Peyer's patch (tissue), 4 donors: ENCODE data around the gene ZNHIT3. TPM values are rescaled to one million over a fixed set of nuclear protein-coding genes. Genes with fewer than 3 reads are reported as not detected.

Experiments used
- DNase-seq, 3 donors: peaks; one replicate each; pipeline ENCODE4 v3.0.0-alpha.2; 2017 to 2019
- H3K27ac ChIP-seq, 4 donors: fragments of 200-600 bp; sonication (generic); one replicate each; pipeline ENCODE4 v1.5.1; 2016 to 2019
- H3K27me3 ChIP-seq, 2 donors: fragments of 200-600 bp; sonication (generic); one replicate each; pipeline ENCODE4 v1.5.1; 2019
- H3K36me3 ChIP-seq, 3 donors: fragments of 200-600 bp; sonication (generic); one replicate each; pipeline ENCODE4 v1.5.1; 2016 to 2019
- H3K4me1 ChIP-seq, 4 donors: fragments of 200-600 bp; sonication (generic); one replicate each; pipeline ENCODE4 v1.5.1; 2016 to 2019
- H3K4me3 ChIP-seq, 4 donors: fragments of 200-600 bp; sonication (generic); 1 replicate in 3 of 4; 2 replicates in 1 of 4; pipeline ENCODE4 v1.5.1; 2016 to 2019; ENCODE audit warnings: mild to moderate bottlenecking in 1 of 4
- H3K9me3 ChIP-seq, 4 donors: fragments of 200-600 bp; sonication (generic); one replicate each; pipeline ENCODE4 v1.5.1; 2016 to 2019; ENCODE audit warnings: mild to moderate bottlenecking in 1 of 4
- CTCF ChIP-seq, 6 experiments: fragments of 450-650 bp in 4 of 6; fragments of 200-600 bp in 2 of 6; sonication (generic) in 1 of 6; IDR thresholded peaks; one replicate each; pipeline ENCODE4 v1.5.1; 2017 to 2019; ENCODE audit warnings: antibody characterized with exemption in 6 of 6, mild to moderate bottlenecking in 3 of 6, moderate library complexity in 1 of 6
- POLR2A ChIP-seq, 2 donors: fragments of 450-650 bp; IDR thresholded peaks; one replicate each; pipeline ENCODE4 v1.5.1; 2017; ENCODE audit warnings: antibody characterized with exemption in 2 of 2, mild to moderate bottlenecking in 2 of 2, moderate library complexity in 2 of 2
- total RNA-seq, 4 donors: library from RNA; depleted of rRNA; stranded (reverse); fragments of >200 nt; gene quantifications; one replicate each; pipeline ENCODE4 v1.1.0, GENCODE V29; 2016

ZNHIT3 gene
- total RNA-seq, 4 donors from 2014 or later: 13.8 to 29.7 (median 17.9) TPM

GRCh38 chr17:36459601-36460000 is 26.9 kb upstream of the ZNHIT3 start:
- no peak overlapping the region for H3K4me3 ChIP-seq
- no peaks in the 10 kb centered on the region for H3K4me1 ChIP-seq
- no peak for DNase-seq
- H3K27ac ChIP-seq: no peak overlapping the region
- H3K27me3 ChIP-seq: peaks cover 0 to 2% of the 10 kb centered on the region in 2 donors
- no peak for TF ChIP-seq CTCF (IDR thresholded peaks at IDR 0.05)
- no peak for TF ChIP-seq POLR2A (IDR thresholded peaks at IDR 0.05)
- H3K9me3 ChIP-seq: peaks cover 0 to 4% (median 0%) of the 10 kb centered on the region in 4 donors
- H3K36me3 ChIP-seq: no peaks in the 10 kb centered on the region

GRCh38 chr17:36460265-36460937 is 26.1 kb upstream of the ZNHIT3 start:
- no peak for DNase-seq

GRCh38 chr17:36461330-36462110 is 25.0 kb upstream of the ZNHIT3 start:
- no peak overlapping the region for H3K27ac ChIP-seq
- no peak for TF ChIP-seq POLR2A (IDR thresholded peaks at IDR 0.05)
- no peak for TF ChIP-seq CTCF (IDR thresholded peaks at IDR 0.05)
- peaks cover 0 to 7% of the 10 kb centered on the region in 2 donors for H3K27me3 ChIP-seq
- no peaks in the 10 kb centered on the region for H3K4me1 ChIP-seq
- no peaks in the 10 kb centered on the region for H3K36me3 ChIP-seq
- H3K4me3 ChIP-seq: no peak overlapping the region
- peaks cover 0 to 4% (median 0%) of the 10 kb centered on the region in 4 donors for H3K9me3 ChIP-seq
- no peak for DNase-seq

More at GRCh38 chr17:36460265-36460937, 26.1 kb upstream of the ZNHIT3 start:
- H3K36me3 ChIP-seq: no peaks in the 10 kb centered on the region
- H3K27ac ChIP-seq: no peak overlapping the region
- TF ChIP-seq POLR2A (IDR thresholded peaks at IDR 0.05): no peak
- TF ChIP-seq CTCF (IDR thresholded peaks at IDR 0.05): no peak
- H3K27me3 ChIP-seq: peaks cover 0 to 7% of the 10 kb centered on the region in 2 donors
- H3K4me3 ChIP-seq: no peak overlapping the region
- H3K9me3 ChIP-seq: peaks cover 0 to 4% (median 0%) of the 10 kb centered on the region in 4 donors
- no peaks in the 10 kb centered on the region for H3K4me1 ChIP-seq

GRCh38 chr17:36463916-36464764 is 22.3 kb upstream of the ZNHIT3 start:
- TF ChIP-seq POLR2A (IDR thresholded peaks at IDR 0.05) (no peak), CTCF (IDR thresholded peaks at IDR 0.05) (peak in 1 of 6 experiments; percentile 3)
- Histone ChIP-seq H3K4me1 (no peaks in the 10 kb centered on the region), H3K36me3 (no peaks in the 10 kb centered on the region), H3K4me3 (no peak overlapping the region), H3K9me3 (peaks cover 0 to 4% (median 0%) of the 10 kb centered on the region in 4 donors), H3K27ac (no peak overlapping the region), H3K27me3 (peaks cover 0 to 7% of the 10 kb centered on the region in 2 donors)
- peak in 2 of 3 donors; percentile 68 to 77 for DNase-seq

- H3K36me3 ChIP-seq: no peaks in the 10 kb centered on the region
- peaks cover 0 to 7% of the 10 kb centered on the region in 2 donors for H3K27me3 ChIP-seq
- H3K9me3 ChIP-seq: peaks cover 0 to 4% (median 0%) of the 10 kb centered on the region in 4 donors
- no peak overlapping the region for H3K27ac ChIP-seq
- H3K4me3 ChIP-seq: no peak overlapping the region
- no peak for DNase-seq
- TF ChIP-seq CTCF (IDR thresholded peaks at IDR 0.05) (no peak), POLR2A (IDR thresholded peaks at IDR 0.05) (no peak)
- H3K4me1 ChIP-seq: no peaks in the 10 kb centered on the region
These were observed 21.8 kb upstream of the ZNHIT3 start for GRCh38 chr17:36464765-36465088.
